Fibroblast of skin of scalp (primary cell): ENCODE measurements around the gene SPOCD1.
"Not testable (repeated sequence)": the region's sequence is repeated elsewhere in the genome, so short reads cannot be mapped to it uniquely, and the experiment has no call there.

ENCODE experiments used
- DNase-seq: peaks from one replicate; pipeline ENCODE4 v3.0.0-alpha.2; 2013

SPOCD1 gene

GRCh38 chr1:31828926-31829690, 13.3 kb upstream of the SPOCD1 start:
- DNase-seq: no peak

GRCh38 chr1:31828341-31828740, 12.5 kb upstream of the SPOCD1 start:
- DNase-seq: no peak

- no peak for DNase-seq
Observed at GRCh38 chr1:31823780-31824179, 8.0 kb upstream of the SPOCD1 start.

- DNase-seq: no peak
Observed at GRCh38 chr1:31822766-31823165, 6.9 kb upstream of the SPOCD1 start.

- not testable (repeated sequence) for DNase-seq
Observed at GRCh38 chr1:31820196-31820595, 4.4 kb upstream of the SPOCD1 start.

GRCh38 chr1:31818206-31818605, 2.4 kb upstream of the SPOCD1 start:
- no peak for DNase-seq

- not testable (repeated sequence) for DNase-seq
Observed at GRCh38 chr1:31816947-31817346, 1.1 kb upstream of the SPOCD1 start.

GRCh38 chr1:31816501-31816900, 679 bp upstream of the SPOCD1 start:
- not testable (repeated sequence) for DNase-seq

- DNase-seq: no peak
Observed at GRCh38 chr1:31815307-31815645, 546 bp downstream of the SPOCD1 start.

GRCh38 chr1:31814631-31815306, 1.1 kb downstream of the SPOCD1 start:
- DNase-seq: no peak

GRCh38 chr1:31814041-31814511, 1.7 kb downstream of the SPOCD1 start:
- no peak for DNase-seq

GRCh38 chr1:31812158-31812829, 3.5 kb downstream of the SPOCD1 start:
- DNase-seq: no peak

- peak; percentile 70 for DNase-seq
Observed at GRCh38 chr1:31811605-31812004, 4.2 kb downstream of the SPOCD1 start.

GRCh38 chr1:31809698-31810097, 6.1 kb downstream of the SPOCD1 start:
- DNase-seq: no peak

- no peak for DNase-seq
Observed at GRCh38 chr1:31807273-31808048, 8.4 kb downstream of the SPOCD1 start.

- DNase-seq: no peak
Observed at GRCh38 chr1:31805318-31805717, 10.5 kb downstream of the SPOCD1 start.

GRCh38 chr1:31804098-31804497, 11.7 kb downstream of the SPOCD1 start:
- DNase-seq: no peak

GRCh38 chr1:31803610-31804009, 12.2 kb downstream of the SPOCD1 start:
- DNase-seq: no peak

GRCh38 chr1:31802190-31803150, 13.4 kb downstream of the SPOCD1 start:
- DNase-seq: peak; percentile 25

GRCh38 chr1:31801458-31801857, 14.4 kb downstream of the SPOCD1 start:
- no peak for DNase-seq

- DNase-seq: no peak
Observed at GRCh38 chr1:31800674-31800967, 15.2 kb downstream of the SPOCD1 start.
